GM18511 (cell line): ENCODE results near the gene PTGDR.
A peak's percentile ranks its signal among the peaks of the same experiment; 100 is the strongest.

Experiments
- ATAC-seq: cut with Tn5 transposase; IDR thresholded peaks from one replicate; pipeline ENCODE4 v1.9.1; 2021; ENCODE audit warnings: mild to moderate bottlenecking, moderate library complexity; ENCODE audit not compliant: unreplicated experiment

PTGDR gene

DNA sequence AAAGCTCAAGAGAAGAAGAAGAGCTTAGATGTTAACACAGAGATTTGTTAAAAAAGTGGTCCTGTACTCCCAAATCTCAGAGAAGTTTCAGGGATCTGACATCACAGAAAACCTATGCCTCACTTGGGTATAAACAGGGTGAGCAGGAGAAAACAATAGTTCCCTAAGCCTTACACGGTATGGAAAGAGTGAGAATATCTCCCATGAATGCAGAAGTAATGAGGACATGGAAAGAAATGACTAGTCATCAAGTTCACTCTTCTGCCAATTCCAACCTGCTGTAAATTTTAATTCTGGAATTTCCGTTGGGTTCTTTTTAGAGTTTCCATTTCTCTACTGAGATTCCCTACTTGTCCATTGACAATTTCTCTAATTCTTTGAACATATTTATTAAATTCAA, 40.4 kb downstream of the PTGDR start:
- ATAC-seq, result no peak

DNA sequence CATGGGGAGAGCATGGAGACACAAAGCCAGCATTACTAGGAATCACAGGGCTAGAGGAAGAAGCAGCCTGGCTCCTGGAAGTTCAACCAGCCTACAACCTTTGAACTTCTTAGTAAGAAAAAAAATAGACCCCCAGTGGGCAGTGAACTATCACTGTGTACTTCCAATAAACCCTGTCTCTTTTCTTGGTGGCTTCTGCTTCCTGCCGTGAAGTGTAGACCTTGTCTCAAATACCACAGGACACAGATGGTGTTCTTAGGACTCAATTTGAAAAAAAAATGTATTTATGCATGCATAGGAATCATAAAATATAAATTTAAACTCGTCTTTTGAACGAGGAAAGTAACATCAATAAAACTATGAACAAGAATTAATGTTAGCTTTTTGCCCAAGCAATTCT, 43.0 kb downstream of the PTGDR start:
- no peak for ATAC-seq

DNA sequence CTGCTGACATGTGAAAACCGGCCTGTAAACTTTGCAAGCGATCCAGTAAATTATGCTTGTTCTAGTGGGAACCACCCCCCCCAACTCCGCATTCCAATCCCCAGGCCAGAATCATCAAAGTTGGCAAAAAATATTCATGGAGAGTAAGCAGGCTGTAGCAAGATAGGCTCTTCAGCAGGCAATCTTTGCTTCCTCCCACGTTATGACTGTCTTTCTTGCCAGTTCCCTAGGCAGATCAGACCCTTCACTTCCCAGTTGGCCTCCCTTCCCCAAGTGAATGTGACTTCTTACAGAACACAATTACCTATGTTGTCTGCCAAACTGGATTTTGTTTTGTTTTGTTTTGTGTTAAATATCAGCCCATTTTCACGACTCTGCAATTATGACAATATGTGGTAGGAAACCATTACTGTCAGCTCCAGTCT, 45.4 kb downstream of the PTGDR start:
- no peak for ATAC-seq

DNA sequence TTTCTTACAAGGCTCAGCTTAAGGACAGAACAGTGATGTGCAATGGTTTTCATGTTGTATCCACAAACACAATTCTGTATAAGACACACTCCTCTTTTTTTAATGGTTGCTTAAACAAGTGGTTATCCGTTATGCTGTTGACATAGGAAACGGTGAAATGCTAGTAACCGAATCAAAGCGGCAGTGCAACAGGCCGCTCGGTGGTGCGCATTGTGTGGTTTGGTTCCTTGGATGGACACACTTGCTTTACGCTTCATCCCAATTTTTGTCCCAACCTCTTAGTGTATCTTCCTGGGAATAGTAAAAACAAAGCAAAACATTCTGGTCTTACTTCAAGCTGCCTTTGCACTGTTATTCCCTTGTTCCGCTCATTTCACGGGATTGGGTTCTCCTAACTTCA, 46.0 kb downstream of the PTGDR start:
- ATAC-seq, result no peak

DNA sequence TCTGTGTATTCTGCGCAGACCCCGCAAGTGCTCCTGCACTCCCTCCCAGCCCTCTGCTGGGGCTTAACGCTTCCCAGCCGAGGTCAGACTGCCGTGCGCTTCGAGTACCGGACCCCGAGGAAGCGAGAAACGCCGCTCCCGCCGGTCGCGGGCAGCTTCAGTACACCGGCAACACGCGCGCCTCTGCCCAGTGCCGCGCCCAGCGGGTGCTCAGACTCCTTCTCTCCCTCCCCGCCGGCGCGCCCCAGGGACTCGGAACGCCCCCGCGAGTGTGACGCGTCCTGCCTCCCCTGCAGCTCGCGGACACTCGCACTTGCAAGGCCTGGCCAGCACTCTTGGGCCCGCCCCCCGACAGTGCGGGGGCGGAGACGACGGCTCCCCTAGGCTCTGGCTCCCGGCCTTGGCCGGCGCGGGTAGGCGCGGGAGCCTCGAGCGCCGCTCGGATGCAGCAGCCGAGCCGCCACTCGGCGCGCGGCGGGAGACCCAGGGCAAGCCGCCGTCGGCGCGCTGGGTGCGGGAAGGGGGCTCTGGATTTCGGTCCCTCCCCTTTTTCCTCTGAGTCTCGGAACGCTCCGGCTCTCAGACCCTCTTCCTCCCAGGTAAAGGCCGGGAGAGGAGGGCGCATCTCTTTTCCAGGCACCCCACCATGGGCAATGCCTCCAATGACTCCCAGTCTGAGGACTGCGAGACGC, 46.6 kb downstream of the PTGDR start, which contains the start of gene PTGER2:
Gene PTGER2, plus strand, starts transcription at position 410 of the 692 bp plus-strand sequence. Its CDS starts 237 bp downstream, at position 647.
- ATAC-seq, result peak; percentile 59

DNA sequence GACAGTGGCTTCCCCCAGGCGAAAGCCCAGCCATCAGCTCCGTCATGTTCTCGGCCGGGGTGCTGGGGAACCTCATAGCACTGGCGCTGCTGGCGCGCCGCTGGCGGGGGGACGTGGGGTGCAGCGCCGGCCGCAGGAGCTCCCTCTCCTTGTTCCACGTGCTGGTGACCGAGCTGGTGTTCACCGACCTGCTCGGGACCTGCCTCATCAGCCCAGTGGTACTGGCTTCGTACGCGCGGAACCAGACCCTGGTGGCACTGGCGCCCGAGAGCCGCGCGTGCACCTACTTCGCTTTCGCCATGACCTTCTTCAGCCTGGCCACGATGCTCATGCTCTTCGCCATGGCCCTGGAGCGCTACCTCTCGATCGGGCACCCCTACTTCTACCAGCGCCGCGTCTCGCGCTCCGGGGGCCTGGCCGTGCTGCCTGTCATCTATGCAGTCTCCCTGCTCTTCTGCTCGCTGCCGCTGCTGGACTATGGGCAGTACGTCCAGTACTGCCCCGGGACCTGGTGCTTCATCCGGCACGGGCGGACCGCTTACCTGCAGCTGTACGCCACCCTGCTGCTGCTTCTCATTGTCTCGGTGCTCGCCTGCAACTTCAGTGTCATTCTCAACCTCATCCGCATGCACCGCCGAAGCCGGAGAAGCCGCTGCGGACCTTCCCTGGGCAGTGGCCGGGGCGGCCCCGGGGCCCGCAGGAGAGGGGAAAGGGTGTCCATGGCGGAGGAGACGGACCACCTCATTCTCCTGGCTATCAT, 47.3 kb downstream of the PTGDR start:
- no peak for ATAC-seq

DNA sequence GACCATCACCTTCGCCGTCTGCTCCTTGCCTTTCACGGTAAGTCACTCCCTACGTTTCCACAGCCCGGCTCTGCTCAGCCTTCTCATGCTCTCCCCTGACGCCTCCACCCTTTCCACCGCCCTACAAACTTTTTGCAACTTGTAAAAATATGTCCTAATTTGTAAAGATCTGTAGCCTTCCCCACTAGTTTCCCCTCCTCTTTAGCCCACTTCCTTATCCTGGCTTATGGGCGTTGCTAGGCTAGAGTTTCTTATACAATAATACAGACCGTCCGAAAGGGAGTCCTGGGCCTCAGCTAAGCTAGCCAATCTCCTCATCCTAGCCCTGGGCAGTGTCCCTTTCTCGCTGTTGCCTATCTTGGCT, 47.8 kb downstream of the PTGDR start:
- ATAC-seq, result no peak

DNA sequence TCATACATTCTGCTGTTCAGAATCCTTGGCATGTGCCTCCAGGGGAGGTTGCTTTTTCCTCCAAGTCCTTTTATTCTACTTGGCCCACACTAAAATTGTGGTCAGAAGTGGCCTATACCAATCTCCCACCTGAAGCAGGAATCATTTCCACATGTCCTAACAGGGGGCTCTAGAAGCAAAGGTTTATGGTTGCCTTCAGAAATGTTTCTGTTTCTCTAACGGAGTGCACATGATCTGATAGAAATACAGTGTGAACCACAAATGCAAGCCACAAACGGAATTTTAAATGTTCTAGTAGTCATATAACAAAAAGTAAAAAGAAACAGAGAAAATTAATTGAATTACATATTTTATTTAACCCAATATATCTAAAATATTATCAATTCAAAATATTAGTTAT, 50.6 kb downstream of the PTGDR start:
- no peak for ATAC-seq

DNA sequence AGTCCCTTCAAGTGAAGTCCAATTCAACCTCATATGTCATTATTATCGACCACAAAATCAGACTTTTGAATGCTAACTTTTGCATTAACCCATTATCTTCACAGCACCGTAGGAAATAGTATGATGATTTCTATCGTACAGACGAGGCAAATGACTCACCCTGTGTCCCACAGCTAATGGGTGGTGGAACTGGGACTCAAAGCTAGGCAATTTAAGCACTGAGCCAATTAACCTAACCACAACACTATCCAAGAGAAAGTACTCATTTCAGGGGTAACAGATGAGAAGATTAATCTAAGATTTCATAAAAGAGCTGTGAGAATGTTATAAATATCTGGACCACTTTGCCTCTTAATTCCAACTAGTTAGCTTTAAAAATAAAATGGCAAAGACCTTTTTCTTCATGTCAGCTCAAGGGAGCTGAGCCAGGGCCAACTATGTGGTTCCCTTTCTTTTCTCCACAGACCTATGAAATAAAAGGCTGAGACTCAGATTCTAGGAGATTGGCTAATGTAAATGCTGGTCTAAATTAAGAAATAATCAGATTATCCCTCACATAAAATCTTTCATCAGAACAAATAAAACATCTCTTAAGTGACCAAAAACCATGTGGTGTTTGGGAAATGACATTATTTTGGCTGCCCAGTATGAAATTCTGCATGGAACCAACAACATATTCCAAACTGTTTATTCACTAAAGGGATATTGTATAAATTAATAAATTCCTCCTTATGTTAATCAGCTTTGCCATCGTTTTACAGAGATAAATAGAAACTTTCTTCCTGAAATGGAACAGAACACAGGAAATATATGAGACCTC, 51.5 kb downstream of the PTGDR start:
- ATAC-seq, result no peak

DNA sequence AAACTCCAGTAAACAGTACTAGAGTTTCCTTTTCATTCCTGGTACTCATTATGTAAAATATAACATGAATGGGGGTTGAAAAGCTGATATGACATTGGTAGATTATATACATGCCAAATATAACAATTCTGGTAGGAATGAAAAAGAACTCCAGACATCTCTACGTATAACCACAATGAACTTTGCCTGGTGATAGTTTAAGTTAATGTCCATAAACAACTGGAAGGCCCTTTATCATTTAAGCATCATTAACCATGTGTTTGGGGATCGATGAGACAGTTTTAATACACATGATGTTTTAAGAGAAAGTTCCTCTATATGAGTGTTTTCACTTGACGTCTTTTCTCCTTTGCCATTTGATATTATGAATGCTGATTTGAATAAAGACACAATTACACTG, 52.4 kb downstream of the PTGDR start:
- ATAC-seq, result no peak

DNA sequence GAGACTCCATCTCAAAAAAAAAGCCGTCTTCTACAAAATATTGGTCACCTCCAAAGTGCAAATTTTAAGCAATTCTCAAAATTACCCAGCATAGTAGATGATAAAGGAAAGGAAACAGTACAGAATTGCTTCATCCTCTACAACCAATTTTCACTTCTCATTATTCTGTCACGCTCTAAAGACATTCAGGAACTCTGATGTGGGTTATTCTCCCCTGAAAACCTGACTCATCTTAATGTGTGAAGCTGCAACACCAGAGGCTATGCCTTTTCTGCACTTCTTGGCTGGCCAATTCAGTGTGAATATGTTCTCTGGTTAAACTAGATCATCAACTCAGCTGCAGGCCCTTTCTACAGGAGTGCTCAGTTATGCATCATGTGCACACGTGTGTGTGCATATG, 57.6 kb downstream of the PTGDR start:
- peak; percentile 96 for ATAC-seq

DNA sequence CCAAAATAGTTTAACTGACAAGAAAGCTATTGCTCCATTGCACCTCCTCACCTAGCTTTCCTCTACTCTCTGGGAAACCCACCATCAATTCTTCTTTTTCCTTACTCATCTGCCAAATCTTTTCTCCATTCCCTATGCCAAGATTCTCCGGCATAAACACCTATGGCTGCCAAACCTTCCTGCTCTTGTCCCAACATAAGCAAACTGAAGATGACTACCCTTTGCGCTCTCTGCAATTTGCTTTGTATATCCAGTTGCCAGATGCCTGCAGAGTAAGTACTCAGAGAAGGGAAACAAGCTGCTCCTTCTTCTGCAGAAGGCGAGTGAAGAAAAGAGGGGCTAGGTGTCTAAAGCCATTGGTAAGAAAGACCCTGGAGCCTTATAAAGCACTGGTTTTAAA, 58.1 kb downstream of the PTGDR start:
- ATAC-seq, result no peak
